ENCODE measurements around the gene MTCP1. TPM values are rescaled to one million over a fixed set of nuclear protein-coding genes. Genes with fewer than 3 reads are reported as not detected.

MTCP1 gene
- total and polyA plus RNA-seq, 9 donors = 0.36 to 29.0 (median 27.3) TPM

- H3K4me1 ChIP-seq (ENCODE audit: insufficient read depth) = no peaks in the 10 kb centered on the region
- no peaks in the 10 kb centered on the region for H3K27me3 ChIP-seq
- H3K9me3 ChIP-seq = no peaks in the 10 kb centered on the region
- no peak for TF ChIP-seq POLR2A (IDR thresholded peaks at IDR 0.05)
- TF ChIP-seq, protein P1, sequence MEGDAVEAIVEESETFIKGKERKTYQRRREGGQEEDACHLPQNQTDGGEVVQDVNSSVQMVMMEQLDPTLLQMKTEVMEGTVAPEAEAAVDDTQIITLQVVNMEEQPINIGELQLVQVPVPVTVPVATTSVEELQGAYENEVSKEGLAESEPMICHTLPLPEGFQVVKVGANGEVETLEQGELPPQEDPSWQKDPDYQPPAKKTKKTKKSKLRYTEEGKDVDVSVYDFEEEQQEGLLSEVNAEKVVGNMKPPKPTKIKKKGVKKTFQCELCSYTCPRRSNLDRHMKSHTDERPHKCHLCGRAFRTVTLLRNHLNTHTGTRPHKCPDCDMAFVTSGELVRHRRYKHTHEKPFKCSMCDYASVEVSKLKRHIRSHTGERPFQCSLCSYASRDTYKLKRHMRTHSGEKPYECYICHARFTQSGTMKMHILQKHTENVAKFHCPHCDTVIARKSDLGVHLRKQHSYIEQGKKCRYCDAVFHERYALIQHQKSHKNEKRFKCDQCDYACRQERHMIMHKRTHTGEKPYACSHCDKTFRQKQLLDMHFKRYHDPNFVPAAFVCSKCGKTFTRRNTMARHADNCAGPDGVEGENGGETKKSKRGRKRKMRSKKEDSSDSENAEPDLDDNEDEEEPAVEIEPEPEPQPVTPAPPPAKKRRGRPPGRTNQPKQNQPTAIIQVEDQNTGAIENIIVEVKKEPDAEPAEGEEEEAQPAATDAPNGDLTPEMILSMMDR (IDR thresholded peaks at IDR 0.05) = peak; percentile 47 to 63 (median 60)
- no peak overlapping the region for H3K27ac ChIP-seq
- intact Hi-C loops (cut with DNase I) = loop anchor here in 2 of 4 donors (5.0 kb wide), 1 partner anchor 75 kb away; no protein-coding TSS in a partner anchor
- H3K36me3 ChIP-seq = no peaks in the 10 kb centered on the region
- H3K4me3 ChIP-seq = no peak overlapping the region
- DNase-seq = peak; percentile 42 to 75 (median 70)
- WGBS, 3 donors = 18 to 30% (median 25%) methylated on average over 25 of the region's 25 CpGs
These were observed 13.8 kb downstream of the MTCP1 start for GRCh38 chrX:155056877-155057792.

DNA sequence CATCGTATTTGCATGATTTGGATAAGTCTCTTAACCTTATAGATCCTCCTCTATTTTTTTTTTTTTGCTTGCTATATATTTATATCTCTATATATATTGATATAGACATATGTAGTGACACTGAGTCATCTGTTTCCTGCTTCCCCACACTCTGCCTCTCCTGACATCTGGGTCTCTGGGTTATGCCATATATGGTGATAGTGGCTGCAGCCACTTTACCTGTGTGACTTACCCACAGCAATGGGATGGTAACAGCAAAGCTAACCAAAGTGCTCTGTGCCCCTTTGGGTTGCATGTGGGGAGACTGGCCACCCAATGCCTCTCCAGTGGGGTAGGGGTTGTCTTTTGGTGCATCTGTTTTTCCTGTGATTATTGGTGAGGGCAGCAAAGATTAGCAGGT is 14.5 kb downstream of the MTCP1 start:
- 62 to 72% (median 69%) methylated on average over 1 of the region's 1 CpG for WGBS, 3 donors
- no peaks in the 10 kb centered on the region for H3K9me3 ChIP-seq
- DNase-seq = no peak
- intact Hi-C loops (cut with DNase I) = loop anchor here in 2 of 4 donors (5.0 kb wide), 1 partner anchor 74 kb away; no protein-coding TSS in a partner anchor
- no peak overlapping the region for H3K4me3 ChIP-seq
- TF ChIP-seq EP300 (IDR thresholded peaks at IDR 0.05) (no peak), POLR2A (IDR thresholded peaks at IDR 0.05) (no peak)
- TF ChIP-seq, protein P1 (IDR thresholded peaks at IDR 0.05) = no peak
- H3K27ac ChIP-seq = no peak overlapping the region
- H3K27me3 ChIP-seq = no peaks in the 10 kb centered on the region
- H3K4me1 ChIP-seq (ENCODE audit: insufficient read depth) = no peaks in the 10 kb centered on the region
- H3K36me3 ChIP-seq = no peaks in the 10 kb centered on the region

DNA sequence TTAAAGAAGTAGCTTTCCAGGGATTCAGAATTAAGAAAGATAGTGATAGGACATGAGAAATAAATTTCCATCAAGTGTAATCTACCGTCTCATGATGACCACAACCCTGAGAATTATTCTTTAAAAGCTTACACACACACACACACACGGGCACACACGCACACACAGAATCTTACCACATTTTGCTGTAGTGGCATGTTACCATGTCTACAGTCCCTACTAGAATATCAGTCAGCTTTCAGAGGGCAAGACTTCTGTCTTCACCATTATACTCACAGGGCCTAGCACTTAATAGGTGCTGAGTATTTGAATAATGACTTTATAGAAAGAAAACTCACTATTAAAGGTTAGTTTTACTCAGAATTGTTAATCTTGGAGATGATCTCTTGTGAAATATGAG is 15.4 kb downstream of the MTCP1 start:
- intact Hi-C loops (cut with DNase I) = loop anchor here in 2 of 4 donors (5.0 kb wide), 1 partner anchor 73 kb away; no protein-coding TSS in a partner anchor
- no peaks in the 10 kb centered on the region for H3K27me3 ChIP-seq
- no peak for DNase-seq
- no peaks in the 10 kb centered on the region for H3K36me3 ChIP-seq
- no peaks in the 10 kb centered on the region for H3K9me3 ChIP-seq
- 61 to 76% (median 70%) methylated on average over 3 of the region's 3 CpGs for WGBS, 3 donors
- H3K4me3 ChIP-seq = no peak overlapping the region
- no peaks in the 10 kb centered on the region for H3K4me1 ChIP-seq (ENCODE audit: insufficient read depth)
- no peak overlapping the region for H3K27ac ChIP-seq
- TF ChIP-seq, protein P1 (IDR thresholded peaks at IDR 0.05) = no peak
- TF ChIP-seq EP300 (IDR thresholded peaks at IDR 0.05) (no peak), POLR2A (IDR thresholded peaks at IDR 0.05) (no peak)

GRCh38 chrX:155054255-155054654 is 16.7 kb downstream of the MTCP1 start:
- intact Hi-C loops (cut with DNase I) = no loop called here
- H3K4me3 ChIP-seq = no peak overlapping the region
- 81 to 87% (median 83%) methylated on average over 4 of the region's 4 CpGs for WGBS, 3 donors

More at GRCh38 chrX:155054255-155054654, 16.7 kb downstream of the MTCP1 start:
- no peak for TF ChIP-seq EP300 (IDR thresholded peaks at IDR 0.05)
- TF ChIP-seq, protein P1 (IDR thresholded peaks at IDR 0.05) = no peak
- TF ChIP-seq POLR2A (IDR thresholded peaks at IDR 0.05) = no peak
- Histone ChIP-seq H3K36me3 (no peaks in the 10 kb centered on the region), H3K27me3 (no peaks in the 10 kb centered on the region), H3K4me1 (ENCODE audit: insufficient read depth) (no peaks in the 10 kb centered on the region), H3K27ac (no peak overlapping the region), H3K9me3 (no peaks in the 10 kb centered on the region)
- DNase-seq = no peak

Measured in ovary (tissue), 9 donors.